Lower leg skin (tissue), 4 donors: ENCODE measurements around the gene NTSR2. TPM values are rescaled to one million over a fixed set of nuclear protein-coding genes. Genes with fewer than 3 reads are reported as not detected.

Experiments
- DNase-seq, 2 donors: peaks; one replicate each; pipeline ENCODE4 v3.0.0-alpha.2; 2019; ENCODE audit warnings: low spot score in 2 of 2
- H3K4me3 ChIP-seq: fragments of 200-600 bp; sonication (generic); 2 replicates; pipeline ENCODE4 v1.5.1; 2017; ENCODE audit warnings: mild to moderate bottlenecking, low read depth; ENCODE audit not compliant: poor library complexity, severe bottlenecking
- POLR2A ChIP-seq, 2 donors: fragments of 450-650 bp; IDR thresholded peaks; one replicate each; pipeline ENCODE4 v1.6.1; 2016 to 2017; ENCODE audit warnings: antibody characterized with exemption in 2 of 2, mild to moderate bottlenecking in 1 of 2, moderate library complexity in 1 of 2
- WGBS, 2 donors: methylation state at CpG; one replicate each; pipeline ENCODE4 v1.1.5; 2018; 5-methylcytosine and 5-hydroxymethylcytosine counted together
- intact Hi-C: fragments of 100-400 bp; cut with DNase I; formaldehyde crosslinking; loops from one replicate; pipeline ENCODE4 v1.15.0; 2023; ENCODE audit warnings: low total_unique reads
- total RNA-seq, 4 donors: library from RNA; depleted of rRNA; stranded (reverse); fragments of >200 nt; gene quantifications; one replicate each; pipeline ENCODE4 v1.1.0, GENCODE V29; 2016
- TF ChIP-seq, protein P1 (sequence below), 3 donors: fragments of 450-650 bp; IDR thresholded peaks; one replicate each; pipeline ENCODE4 v1.5.1; 2016; ENCODE audit warnings: antibody characterized with exemption in 3 of 3, mild to moderate bottlenecking in 3 of 3, moderate library complexity in 2 of 3

NTSR2 gene
- total RNA-seq, 4 donors from 2014 or later = not detected

DNA sequence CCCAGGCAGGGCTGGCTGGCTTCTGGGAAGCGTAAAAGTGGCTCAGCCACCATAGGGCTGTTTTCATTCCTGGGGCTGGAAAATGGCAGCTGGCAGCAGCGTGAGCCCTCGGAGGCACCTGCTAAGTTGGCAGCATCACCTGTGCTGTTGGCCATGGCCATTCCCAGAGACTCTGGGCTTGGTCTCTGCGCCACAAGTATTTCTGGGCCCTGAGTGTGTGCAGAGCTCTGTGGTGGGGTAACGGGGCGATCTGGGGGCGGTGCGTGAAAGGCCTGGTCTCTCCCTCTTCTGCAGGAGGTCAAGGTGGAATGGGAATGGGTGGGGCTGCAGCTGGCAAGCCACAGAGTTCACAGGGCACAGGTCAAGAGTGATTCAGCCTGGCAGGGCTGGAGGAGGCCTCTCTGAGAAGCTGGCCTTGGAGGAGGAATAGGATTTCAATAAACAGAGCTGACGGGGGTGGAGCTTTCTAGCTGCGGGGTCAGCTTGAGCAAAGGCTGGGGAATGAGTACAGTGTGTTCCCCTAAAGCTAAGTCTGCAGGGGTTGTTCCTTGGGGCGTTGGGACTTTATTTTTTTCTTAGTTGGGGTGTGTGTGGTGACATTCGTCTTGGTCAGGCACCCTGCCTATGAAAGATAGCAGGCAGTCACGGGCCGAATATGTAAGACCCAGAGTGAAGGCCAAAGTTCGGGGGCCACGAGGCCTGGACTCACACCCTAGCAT is 10.3 kb upstream of the NTSR2 start:
- intact Hi-C loops = no loop called here
- TF ChIP-seq, protein P1, sequence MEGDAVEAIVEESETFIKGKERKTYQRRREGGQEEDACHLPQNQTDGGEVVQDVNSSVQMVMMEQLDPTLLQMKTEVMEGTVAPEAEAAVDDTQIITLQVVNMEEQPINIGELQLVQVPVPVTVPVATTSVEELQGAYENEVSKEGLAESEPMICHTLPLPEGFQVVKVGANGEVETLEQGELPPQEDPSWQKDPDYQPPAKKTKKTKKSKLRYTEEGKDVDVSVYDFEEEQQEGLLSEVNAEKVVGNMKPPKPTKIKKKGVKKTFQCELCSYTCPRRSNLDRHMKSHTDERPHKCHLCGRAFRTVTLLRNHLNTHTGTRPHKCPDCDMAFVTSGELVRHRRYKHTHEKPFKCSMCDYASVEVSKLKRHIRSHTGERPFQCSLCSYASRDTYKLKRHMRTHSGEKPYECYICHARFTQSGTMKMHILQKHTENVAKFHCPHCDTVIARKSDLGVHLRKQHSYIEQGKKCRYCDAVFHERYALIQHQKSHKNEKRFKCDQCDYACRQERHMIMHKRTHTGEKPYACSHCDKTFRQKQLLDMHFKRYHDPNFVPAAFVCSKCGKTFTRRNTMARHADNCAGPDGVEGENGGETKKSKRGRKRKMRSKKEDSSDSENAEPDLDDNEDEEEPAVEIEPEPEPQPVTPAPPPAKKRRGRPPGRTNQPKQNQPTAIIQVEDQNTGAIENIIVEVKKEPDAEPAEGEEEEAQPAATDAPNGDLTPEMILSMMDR (IDR thresholded peaks at IDR 0.05) = no peak
- H3K4me3 ChIP-seq = no peak overlapping the region
- WGBS, 2 donors = 77 to 83% methylated on average over 16 of the region's 16 CpGs
- peak in 1 of 2 donors; percentile 66 for DNase-seq

DNA sequence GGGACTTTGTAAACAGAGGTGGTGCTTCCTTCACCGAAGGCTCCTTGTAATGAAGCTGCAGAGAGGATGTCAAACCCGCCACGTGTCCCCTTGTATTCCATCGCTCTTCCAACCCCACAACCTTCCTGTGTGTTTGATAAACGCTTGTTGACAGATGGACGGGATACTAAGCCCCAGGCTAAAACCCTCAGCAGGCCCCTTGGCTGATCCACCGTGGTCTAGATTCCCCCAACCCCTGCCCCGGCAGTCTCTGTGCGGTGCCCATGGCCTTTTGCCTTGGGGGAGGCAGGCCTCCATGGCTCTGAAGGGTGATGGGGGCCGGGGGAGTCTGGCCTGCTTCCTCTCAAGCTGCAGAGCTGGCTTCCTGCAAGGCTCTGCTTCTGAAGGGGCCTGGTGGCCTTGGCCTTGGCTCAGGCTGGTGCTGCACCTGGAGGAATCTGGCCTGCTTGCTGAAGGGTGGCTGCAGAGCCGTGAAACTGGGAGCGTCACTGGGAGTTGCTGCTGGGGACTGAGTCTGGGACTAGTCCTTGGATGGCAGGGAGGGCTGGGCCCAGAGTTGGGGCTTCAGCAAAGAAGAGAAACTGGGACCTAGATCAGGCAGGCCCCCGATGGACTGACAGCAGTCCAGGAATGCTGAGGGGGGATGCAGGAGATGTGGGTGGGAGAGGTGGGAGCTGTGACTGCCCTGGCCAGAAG is 9.6 kb upstream of the NTSR2 start:
- intact Hi-C loops = no loop called here
- WGBS, 2 donors = 63 to 69% methylated on average over 13 of the region's 13 CpGs
- TF ChIP-seq POLR2A (IDR thresholded peaks at IDR 0.05) = no peak
- TF ChIP-seq, protein P1 (IDR thresholded peaks at IDR 0.05) = no peak
- no peak overlapping the region for H3K4me3 ChIP-seq
- peak in 1 of 2 donors; percentile 79 for DNase-seq

DNA sequence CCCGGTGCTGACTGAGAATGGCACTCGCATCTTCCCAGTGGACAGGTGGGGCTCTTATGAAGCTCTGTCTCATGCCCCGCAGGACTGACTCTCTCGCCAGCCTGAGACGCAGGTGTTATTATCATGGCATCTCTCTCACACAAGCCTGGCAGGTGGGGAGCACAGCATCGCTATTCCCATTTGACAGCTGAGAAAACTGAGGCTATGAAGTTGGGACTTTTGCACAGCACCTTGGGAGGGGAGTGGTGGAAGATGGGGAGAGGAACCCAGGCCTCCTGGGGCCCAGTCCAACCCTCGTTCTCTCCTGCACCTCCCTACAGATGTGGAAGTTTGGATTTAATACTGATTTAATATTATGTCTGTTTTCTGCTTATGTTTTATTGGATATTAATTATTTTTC is 9.0 kb upstream of the NTSR2 start:
- no peak overlapping the region for H3K4me3 ChIP-seq
- intact Hi-C loops = no loop called here
- DNase-seq = peak in 1 of 2 donors; percentile 72

DNA sequence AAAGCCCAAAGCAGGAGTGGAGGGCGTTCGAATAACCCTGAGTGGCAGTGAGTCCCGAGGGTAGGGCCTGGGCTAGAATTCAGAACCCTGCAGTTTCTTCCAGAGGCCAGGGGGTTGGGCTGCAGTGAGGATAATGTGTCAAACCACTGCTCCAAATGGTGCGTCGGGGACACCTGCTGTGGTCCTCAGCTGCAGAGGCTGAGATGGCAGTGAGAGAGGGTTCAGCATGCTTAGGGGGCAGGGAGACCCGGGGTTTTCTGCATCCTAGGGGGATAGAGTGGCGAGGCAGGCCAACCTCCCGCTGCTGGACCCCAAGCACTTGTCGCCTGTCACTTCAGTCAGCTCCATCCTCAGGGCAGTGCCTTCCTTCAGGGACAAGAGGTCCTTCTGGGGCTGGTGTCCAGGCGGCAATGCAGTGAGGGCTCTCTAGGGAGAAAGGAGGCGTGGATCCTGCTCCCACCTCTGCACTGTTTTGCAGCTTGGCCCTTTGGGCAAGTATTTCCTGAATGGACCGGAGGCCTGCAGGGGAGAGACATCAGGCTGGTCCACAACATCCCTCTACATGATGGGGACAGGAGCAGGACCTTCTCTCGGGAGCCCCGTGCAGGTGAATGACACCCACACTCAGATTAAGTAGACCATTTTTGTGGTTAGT is 8.4 kb upstream of the NTSR2 start:
- WGBS, 2 donors = 73 to 78% methylated on average over 14 of the region's 14 CpGs
- DNase-seq = peak in 1 of 2 donors; percentile 71
- H3K4me3 ChIP-seq = no peak overlapping the region
- no peak for TF ChIP-seq POLR2A (IDR thresholded peaks at IDR 0.05)
- TF ChIP-seq, protein P1 (IDR thresholded peaks at IDR 0.05) = no peak
- intact Hi-C loops = no loop called here

More for the DNA sequence above, 9.0 kb upstream of the NTSR2 start:
- WGBS, 2 donors = 74 to 76% methylated on average over 7 of the region's 7 CpGs
- TF ChIP-seq, protein P1 (IDR thresholded peaks at IDR 0.05) = no peak
- no peak for TF ChIP-seq POLR2A (IDR thresholded peaks at IDR 0.05)

DNA sequence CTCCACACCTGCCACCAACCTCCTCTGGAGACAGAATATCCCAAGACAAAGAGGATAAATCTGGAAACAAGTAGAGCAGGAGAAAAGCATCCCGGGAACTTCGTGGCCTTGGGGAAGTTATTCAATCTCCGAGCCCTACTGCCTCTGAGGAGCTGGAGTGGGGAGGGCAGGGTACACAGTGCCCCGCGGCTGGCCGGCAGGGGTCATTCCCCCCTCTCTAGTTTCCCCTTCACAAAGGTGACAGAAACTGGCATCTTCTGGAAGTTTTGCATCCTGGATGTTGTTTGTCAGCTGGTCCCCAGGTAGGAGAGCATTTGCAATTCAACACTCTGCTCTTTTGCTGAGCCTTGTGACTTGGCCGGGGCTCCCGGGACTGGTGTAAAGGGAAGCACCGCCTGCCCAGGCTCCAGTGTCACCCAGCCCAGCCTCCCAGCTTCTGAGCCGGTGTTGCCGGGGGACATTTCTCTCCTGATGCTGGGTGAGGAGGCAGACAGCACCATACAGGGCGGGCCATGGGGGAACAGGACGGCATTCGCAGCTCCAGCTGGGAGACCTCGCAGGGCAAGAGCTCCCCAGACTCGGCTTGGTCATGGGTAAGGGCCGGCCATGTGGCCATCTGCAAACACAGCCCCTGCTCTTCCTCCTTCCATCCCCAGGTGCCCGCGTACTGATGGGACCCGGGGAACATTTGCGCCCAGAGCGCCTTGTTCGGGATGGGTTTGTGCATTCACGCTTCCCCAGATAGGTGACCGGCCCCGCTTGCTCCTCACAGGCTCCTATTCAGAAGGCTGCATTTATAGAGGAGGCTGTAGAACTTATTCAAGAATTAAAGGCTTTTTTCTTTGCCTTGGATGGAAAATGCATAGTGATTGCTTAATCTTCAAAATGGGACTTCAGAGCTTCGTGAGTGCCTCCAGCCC is 7.4 kb upstream of the NTSR2 start:
- intact Hi-C loops = no loop called here
- peak in 1 of 2 donors; percentile 80 for DNase-seq
- H3K4me3 ChIP-seq = no peak overlapping the region
- 36 to 40% methylated on average over 26 to 27 of the region's 27 CpGs for WGBS, 2 donors
- TF ChIP-seq POLR2A (IDR thresholded peaks at IDR 0.05) = no peak
